Epithelial cell of esophagus (primary cell): ENCODE data around the gene TINAGL1.

Experiments used
- DNase-seq: peaks from one replicate; pipeline ENCODE4 v3.0.0; 2010; ENCODE audit warnings: low read depth
- H3K4me3 ChIP-seq: 2 replicates; pipeline ENCODE4 v1.5.1; 2011; ENCODE audit warnings: mild to moderate bottlenecking, low read length, control low read depth
- CTCF ChIP-seq: IDR thresholded peaks from 2 replicates; pipeline ENCODE4 v1.5.1; 2011; ENCODE audit warnings: low read depth, mild to moderate bottlenecking, low read length, control low read depth, inconsistent platforms; ENCODE audit not compliant: insufficient read depth; ENCODE audit errors: missing control alignments

The TINAGL1 gene

GRCh38 chr1:31626223-31627207, 50.2 kb downstream of the TINAGL1 start:
- no peak overlapping the region for H3K4me3 ChIP-seq
- TF ChIP-seq CTCF = no peak
- no peak for DNase-seq

DNA sequence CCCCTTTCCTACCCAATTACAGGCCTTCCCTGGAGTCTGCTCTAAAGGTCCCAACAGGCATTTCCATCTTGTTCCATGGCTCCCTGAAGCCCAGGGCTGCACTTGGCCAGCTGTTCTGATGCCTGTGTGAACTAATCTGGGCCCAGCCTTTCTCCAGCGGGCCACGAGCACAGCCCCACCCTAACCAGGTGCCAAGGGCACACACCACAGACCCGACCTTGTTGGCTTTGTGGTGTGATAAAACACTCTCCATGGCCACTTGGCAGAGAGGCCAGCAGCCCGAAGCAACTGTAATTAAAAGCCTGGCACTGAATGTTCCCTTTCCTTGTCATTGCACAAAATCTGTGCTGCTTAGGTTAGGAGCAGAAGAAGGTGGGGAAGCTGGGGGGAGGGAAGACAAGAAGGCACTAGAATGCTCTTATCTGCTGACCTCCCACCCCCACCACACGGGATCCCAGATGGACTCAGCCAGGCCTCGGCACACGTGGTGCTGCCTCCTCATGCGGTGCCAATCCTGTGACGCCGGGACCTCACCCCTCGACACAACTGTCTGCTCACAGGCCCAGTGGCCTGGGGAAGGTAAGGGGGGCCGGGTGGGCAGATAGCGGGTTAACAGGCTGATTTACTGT, 51.1 kb downstream of the TINAGL1 start:
- DNase-seq = no peak
- TF ChIP-seq CTCF = no peak
- no peak overlapping the region for H3K4me3 ChIP-seq

DNA sequence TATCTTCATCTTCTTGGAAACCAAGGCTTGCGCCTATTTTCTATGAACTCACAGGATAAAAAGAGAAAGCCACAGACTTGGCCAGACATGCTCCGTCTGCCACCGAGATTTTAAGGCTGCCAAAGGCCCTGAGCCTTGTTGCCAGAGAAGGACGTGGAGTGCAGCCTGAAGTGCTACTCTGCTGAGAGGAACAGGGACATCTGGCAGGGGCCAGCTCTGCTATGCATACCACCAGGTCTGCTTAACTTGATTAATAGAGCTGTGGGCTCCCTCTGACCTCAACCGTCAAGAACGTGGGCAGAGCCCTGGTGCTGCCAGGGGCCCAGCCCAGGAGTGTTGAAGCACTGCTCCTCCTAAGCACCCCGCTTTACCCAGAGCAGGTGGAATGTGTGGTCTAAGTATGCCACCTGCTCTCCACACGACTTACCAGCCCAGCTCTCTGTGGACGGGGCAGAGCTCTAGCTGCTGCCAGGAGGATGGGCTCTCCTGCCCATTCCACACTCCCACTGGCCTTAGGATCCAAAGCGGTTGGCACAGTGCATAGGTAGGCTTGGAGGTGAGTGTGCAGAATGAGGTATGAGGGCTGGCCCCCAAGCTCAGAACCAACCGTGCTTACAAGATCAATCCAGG, 51.7 kb downstream of the TINAGL1 start:
- no peak for TF ChIP-seq CTCF

DNA sequence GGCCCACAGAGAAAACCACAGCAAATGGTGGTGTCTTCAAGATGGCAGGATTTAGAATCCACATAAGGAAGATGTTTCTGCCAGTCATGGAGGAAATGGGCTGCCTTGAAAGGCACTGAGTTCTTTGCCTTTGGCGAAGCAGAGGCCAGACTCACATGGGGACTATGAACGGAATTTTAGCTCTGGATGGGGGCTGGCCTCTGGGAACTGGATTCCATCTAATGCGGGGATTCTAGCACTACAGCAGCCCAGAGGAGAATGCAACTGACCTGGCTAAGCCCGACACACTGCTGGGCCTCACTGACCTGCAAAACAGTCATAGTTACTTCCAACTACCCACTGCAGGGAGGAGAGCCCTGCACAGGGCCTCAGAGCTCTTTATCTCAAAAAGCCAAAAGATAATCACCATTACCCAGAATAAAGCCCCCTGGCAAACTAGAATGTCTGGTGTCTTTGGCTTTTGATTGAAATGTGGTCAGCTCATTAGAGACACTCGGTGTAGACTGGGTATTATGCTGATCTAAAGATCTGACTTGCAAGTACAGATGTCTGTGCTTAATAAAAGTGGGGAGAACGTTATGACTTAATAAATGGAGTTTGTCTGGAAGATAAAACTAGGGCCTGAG, 52.7 kb downstream of the TINAGL1 start:
- no peak overlapping the region for H3K4me3 ChIP-seq
- DNase-seq = no peak
- no peak for TF ChIP-seq CTCF

More for the DNA sequence above, 51.7 kb downstream of the TINAGL1 start:
- no peak overlapping the region for H3K4me3 ChIP-seq
- no peak for DNase-seq

GRCh38 chr1:31632649-31633048, 56.3 kb downstream of the TINAGL1 start:
- no peak for TF ChIP-seq CTCF
- no peak overlapping the region for H3K4me3 ChIP-seq
- DNase-seq = no peak

DNA sequence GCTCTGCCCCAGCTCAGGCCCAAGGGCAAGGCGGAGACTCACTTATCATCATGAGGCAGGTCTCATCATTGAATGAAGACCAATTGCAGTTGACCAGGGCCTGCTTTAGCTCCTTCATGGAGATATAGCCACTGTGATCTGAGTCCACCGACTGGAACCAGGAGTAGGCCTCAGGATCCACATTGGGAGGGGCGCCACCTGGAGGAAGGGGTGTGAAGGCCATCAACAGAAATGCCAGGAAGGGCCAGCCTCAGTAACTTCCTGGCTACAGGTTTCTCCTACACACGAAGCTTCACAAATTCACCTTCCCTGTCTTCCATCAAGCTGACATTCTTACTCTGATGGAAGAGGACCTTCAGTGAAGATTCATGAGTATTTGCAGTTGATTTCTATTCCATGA, 56.8 kb downstream of the TINAGL1 start:
- no peak overlapping the region for H3K4me3 ChIP-seq
- DNase-seq = peak; percentile 50
- TF ChIP-seq CTCF = peak; percentile 67
